Measurements from ENCODE around the gene PDX1. TPM values are rescaled to one million over a fixed set of nuclear protein-coding genes. Genes with fewer than 3 reads are reported as not detected.

The PDX1 gene
- total RNA-seq: not detected

- Histone ChIP-seq H3K27ac (no peak within 1 kb of the TSS), H3K4me3 (peak within 1 kb of the TSS; percentile 51), H3K4me1 (peaks cover 62% of the 10 kb centered on the region), H3K36me3 (no peaks in the 10 kb centered on the region), H3K27me3 (peaks cover 100% of the 10 kb centered on the region), H3K9me3 (no peaks in the 10 kb centered on the region)
- DNase-seq (ENCODE audit: low spot score in 2 of 2): no peak
- 6% methylated on average over 71 of the region's 76 CpGs for WGBS
- no peak for TF ChIP-seq EP300 (IDR thresholded peaks at IDR 0.05)
- no peak for TF ChIP-seq POLR2A (IDR thresholded peaks at IDR 0.05)
Measured at GRCh38 chr13:27919934-27920676, at the start of gene PDX1. Gene PDX1, plus strand, starts transcription at chr13:27920000. Its CDS starts 139 bp downstream, at chr13:27920139.

- Histone ChIP-seq H3K27ac (no peak overlapping the region), H3K9me3 (no peaks in the 10 kb centered on the region), H3K4me3 (no peak overlapping the region), H3K27me3 (peaks cover 40% of the 10 kb centered on the region), H3K4me1 (no peaks in the 10 kb centered on the region), H3K36me3 (no peaks in the 10 kb centered on the region)
- no peak for DNase-seq (ENCODE audit: low spot score in 2 of 2)
- TF ChIP-seq POLR2A (IDR thresholded peaks at IDR 0.05) (no peak), EP300 (IDR thresholded peaks at IDR 0.05) (no peak), POLR2AphosphoS5 (IDR thresholded peaks at IDR 0.05) (no peak), CTCF (IDR thresholded peaks at IDR 0.05) (no peak)
- WGBS: 83% methylated on average over 5 of the region's 5 CpGs
Measured at GRCh38 chr13:27878274-27878673, 41.5 kb upstream of the PDX1 start.

DNA sequence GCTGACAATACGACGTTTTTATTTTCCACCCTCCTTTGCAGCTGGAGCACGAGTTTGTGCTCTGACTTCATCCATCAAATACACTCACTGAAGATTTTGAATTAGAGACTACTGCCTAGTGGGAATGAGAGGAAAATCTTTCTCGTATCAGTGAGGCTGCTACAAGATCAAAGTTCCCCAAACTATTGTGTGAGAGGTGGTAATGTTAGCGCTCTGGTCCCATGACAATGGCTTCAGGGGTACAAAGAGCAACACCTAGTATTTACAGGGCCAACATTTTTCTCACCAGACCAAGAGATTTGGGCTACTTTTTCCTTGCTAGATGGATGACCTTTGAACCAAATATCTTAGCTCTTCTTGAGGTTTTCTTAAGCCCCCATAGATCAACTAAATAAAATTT is 30.3 kb upstream of the PDX1 start:
- no peak for TF ChIP-seq POLR2AphosphoS5 (IDR thresholded peaks at IDR 0.05)
- TF ChIP-seq EP300 (IDR thresholded peaks at IDR 0.05): no peak
- no peak for TF ChIP-seq POLR2A (IDR thresholded peaks at IDR 0.05)
- Histone ChIP-seq H3K27ac (no peak overlapping the region), H3K36me3 (no peaks in the 10 kb centered on the region), H3K9me3 (no peaks in the 10 kb centered on the region), H3K27me3 (peaks cover 28% of the 10 kb centered on the region), H3K4me1 (no peaks in the 10 kb centered on the region), H3K4me3 (no peak overlapping the region)
- WGBS: 22% methylated on average over 5 of the region's 5 CpGs
- DNase-seq (ENCODE audit: low spot score in 2 of 2): no peak

GRCh38 chr13:27896726-27897125 is 23.1 kb upstream of the PDX1 start:
- no peaks in the 10 kb centered on the region for H3K36me3 ChIP-seq
- no peaks in the 10 kb centered on the region for H3K9me3 ChIP-seq
- TF ChIP-seq POLR2AphosphoS5 (IDR thresholded peaks at IDR 0.05) (no peak), EP300 (IDR thresholded peaks at IDR 0.05) (no peak), POLR2A (IDR thresholded peaks at IDR 0.05) (no peak), CTCF (IDR thresholded peaks at IDR 0.05) (no peak)
- H3K4me1 ChIP-seq: no peaks in the 10 kb centered on the region
- no peak overlapping the region for H3K27ac ChIP-seq
- no peak overlapping the region for H3K4me3 ChIP-seq
- H3K27me3 ChIP-seq: peaks cover 22% of the 10 kb centered on the region
- no peak for DNase-seq (ENCODE audit: low spot score in 2 of 2)

GRCh38 chr13:27904719-27905118 is 15.1 kb upstream of the PDX1 start:
- H3K27me3 ChIP-seq: peaks cover 68% of the 10 kb centered on the region
- H3K9me3 ChIP-seq: no peaks in the 10 kb centered on the region
- H3K36me3 ChIP-seq: no peaks in the 10 kb centered on the region
- TF ChIP-seq CTCF (IDR thresholded peaks at IDR 0.05) (no peak), POLR2A (IDR thresholded peaks at IDR 0.05) (no peak), POLR2AphosphoS5 (IDR thresholded peaks at IDR 0.05) (no peak), EP300 (IDR thresholded peaks at IDR 0.05) (no peak)
- no peak overlapping the region for H3K4me3 ChIP-seq
- WGBS: 97% methylated on average over 3 of the region's 3 CpGs
- H3K4me1 ChIP-seq: no peaks in the 10 kb centered on the region
- no peak overlapping the region for H3K27ac ChIP-seq
- no peak for DNase-seq (ENCODE audit: low spot score in 2 of 2)

- H3K4me3 ChIP-seq: no peak overlapping the region
- peaks cover 66% of the 10 kb centered on the region for H3K27me3 ChIP-seq
- 42% methylated on average over 2 of the region's 2 CpGs for WGBS
- no peak overlapping the region for H3K27ac ChIP-seq
- DNase-seq (ENCODE audit: low spot score in 2 of 2): no peak
- no peaks in the 10 kb centered on the region for H3K9me3 ChIP-seq
- no peaks in the 10 kb centered on the region for H3K36me3 ChIP-seq
- TF ChIP-seq EP300 (IDR thresholded peaks at IDR 0.05) (no peak), CTCF (IDR thresholded peaks at IDR 0.05) (no peak), POLR2AphosphoS5 (IDR thresholded peaks at IDR 0.05) (no peak)
- H3K4me1 ChIP-seq: no peaks in the 10 kb centered on the region
Measured at GRCh38 chr13:27905650-27906049, 14.2 kb upstream of the PDX1 start.
